ENCODE measurements around the gene TAOK2. TPM values are rescaled to one million over a fixed set of nuclear protein-coding genes. Genes with fewer than 3 reads are reported as not detected.
A peak's percentile ranks its signal among the peaks of the same experiment; 100 is the strongest.
"Not testable (repeated sequence)": the region's sequence is repeated elsewhere in the genome, so short reads cannot be mapped to it uniquely, and the experiment has no call there.

The TAOK2 gene
- total RNA-seq, 1 donor from 2014 or later: 39.7 TPM

- Mint-ChIP-seq H3K27ac (no peak overlapping the region), H3K27me3 (ENCODE audit: insufficient read depth) (peaks cover 9% of the 10 kb centered on the region), H3K4me3 (no peak overlapping the region), H3K36me3 (ENCODE audit: low read depth) (no peaks in the 10 kb centered on the region), H3K4me1 (ENCODE audit: low read depth) (no peaks in the 10 kb centered on the region), H3K9me3 (peaks cover 3% of the 10 kb centered on the region)
- DNase-seq (ENCODE audit: low spot score): no peak
- intact Hi-C loops (cut with micrococcal nuclease): no loop called here
Observed at GRCh38 chr16:29951625-29952365, 21.9 kb upstream of the TAOK2 start.

DNA sequence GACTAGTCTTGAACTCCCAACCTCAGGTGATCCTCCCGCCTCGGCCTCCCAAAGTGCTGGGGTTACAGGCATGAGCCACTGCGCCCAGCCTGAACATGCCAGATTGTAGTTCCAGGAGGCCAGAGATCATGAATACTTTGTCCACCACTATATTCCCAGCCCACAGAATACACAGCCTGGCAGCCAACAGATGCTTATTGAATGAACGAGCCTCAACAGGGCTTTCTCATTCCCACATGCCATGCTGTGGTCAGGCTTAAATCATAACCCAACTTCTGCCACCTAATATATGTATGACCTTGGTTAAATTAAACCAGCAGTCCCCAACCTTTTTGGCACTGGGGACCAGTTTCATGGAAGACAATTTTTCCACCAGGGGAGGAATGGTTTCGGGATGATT, 14.9 kb upstream of the TAOK2 start:
- Mint-ChIP-seq H3K4me1 (ENCODE audit: low read depth) (peaks cover 19% of the 10 kb centered on the region), H3K9me3 (no peaks in the 10 kb centered on the region), H3K27me3 (ENCODE audit: insufficient read depth) (no peaks in the 10 kb centered on the region), H3K27ac (no peak overlapping the region), H3K4me3 (no peak overlapping the region), H3K36me3 (ENCODE audit: low read depth) (peaks cover 3% of the 10 kb centered on the region)
- no peak for DNase-seq (ENCODE audit: low spot score)
- intact Hi-C loops (cut with micrococcal nuclease): no loop called here

- H3K4me1 Mint-ChIP-seq (ENCODE audit: low read depth): peaks cover 19% of the 10 kb centered on the region
- no peaks in the 10 kb centered on the region for H3K27me3 Mint-ChIP-seq (ENCODE audit: insufficient read depth)
- H3K4me3 Mint-ChIP-seq: no peak overlapping the region
- intact Hi-C loops (cut with micrococcal nuclease): no loop called here
- H3K9me3 Mint-ChIP-seq: no peaks in the 10 kb centered on the region
- H3K36me3 Mint-ChIP-seq (ENCODE audit: low read depth): peaks cover 3% of the 10 kb centered on the region
- H3K27ac Mint-ChIP-seq: no peak overlapping the region
- DNase-seq (ENCODE audit: low spot score): no peak
Observed at GRCh38 chr16:29959293-29959692, 14.4 kb upstream of the TAOK2 start.

- H3K4me1 Mint-ChIP-seq (ENCODE audit: low read depth): peaks cover 21% of the 10 kb centered on the region
- not testable (repeated sequence) for H3K36me3 Mint-ChIP-seq (ENCODE audit: low read depth); DNase-seq (ENCODE audit: low spot score); H3K9me3 Mint-ChIP-seq; H3K27me3 Mint-ChIP-seq (ENCODE audit: insufficient read depth); H3K4me3 Mint-ChIP-seq; H3K27ac Mint-ChIP-seq
- intact Hi-C loops (cut with micrococcal nuclease): loop anchor here (2.0 kb wide), 1 partner anchor 61 kb away; no protein-coding TSS in a partner anchor
Observed at GRCh38 chr16:29959821-29960220, 13.8 kb upstream of the TAOK2 start.

GRCh38 chr16:29961127-29961478, 12.6 kb upstream of the TAOK2 start:
- Mint-ChIP-seq H3K4me1 (ENCODE audit: low read depth) (peaks cover 24% of the 10 kb centered on the region), H3K4me3 (peak overlapping the region; percentile 83), H3K9me3 (no peaks in the 10 kb centered on the region), H3K27me3 (ENCODE audit: insufficient read depth) (no peaks in the 10 kb centered on the region), H3K27ac (peak overlapping the region; percentile 77), H3K36me3 (ENCODE audit: low read depth) (peaks cover 7% of the 10 kb centered on the region)
- intact Hi-C loops (cut with micrococcal nuclease): loop anchor here (1.0 to 2.0 kb wide), 3 partner anchors 35 to 60 kb away; partner anchors contain the start of genes INO80E and KCTD13
- DNase-seq (ENCODE audit: low spot score): no peak

DNA sequence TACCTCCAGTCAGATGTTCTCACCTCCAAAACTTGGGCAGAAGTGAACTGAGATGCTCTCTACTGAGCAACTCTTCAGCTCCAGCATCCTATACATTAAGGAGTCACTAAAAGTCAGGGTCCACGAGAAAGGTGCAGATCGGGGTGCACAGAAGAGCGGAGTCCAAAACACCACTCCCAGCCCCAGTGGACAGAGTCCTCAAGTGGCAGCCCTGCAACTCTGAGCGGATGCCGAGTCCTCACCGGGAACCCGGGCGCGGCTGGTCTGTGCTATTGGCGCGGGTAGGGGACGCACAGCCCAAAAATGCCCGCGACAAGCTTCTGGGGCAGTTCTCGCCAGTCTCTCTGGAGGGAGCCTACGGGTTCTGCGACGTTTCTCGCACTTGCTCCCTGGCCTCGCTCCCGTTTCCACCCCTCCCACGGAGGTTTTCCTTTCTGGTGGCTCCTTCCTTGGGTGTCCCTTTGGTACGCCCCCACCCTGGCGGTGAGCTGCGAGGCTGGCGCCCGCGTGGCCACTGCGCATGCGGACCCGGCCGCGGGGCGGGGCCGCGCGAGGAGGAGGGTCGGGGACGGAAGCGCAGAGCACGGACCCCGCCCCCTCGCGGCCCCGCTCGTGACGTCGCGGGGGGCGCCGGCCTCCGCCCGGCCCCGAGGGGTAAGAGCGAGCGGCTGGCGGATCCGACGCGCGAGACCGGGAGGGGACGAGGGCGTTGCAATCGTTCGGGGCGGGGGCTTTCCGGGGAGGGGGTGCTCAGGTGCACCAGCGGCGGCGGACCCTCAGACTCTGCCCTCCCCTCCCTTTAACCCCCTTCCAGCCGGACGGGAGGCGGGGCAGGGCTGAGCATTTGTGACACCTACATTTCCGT, 12.0 kb upstream of the TAOK2 start, which contains the start of gene TMEM219:
TSS of gene TMEM219 (plus strand) at position 601 of the 865 bp plus-strand sequence. CDS start 1,065 bp downstream, outside the sequence.
- Mint-ChIP-seq H3K9me3 (no peaks in the 10 kb centered on the region), H3K36me3 (ENCODE audit: low read depth) (peaks cover 7% of the 10 kb centered on the region), H3K27me3 (ENCODE audit: insufficient read depth) (no peaks in the 10 kb centered on the region), H3K4me1 (ENCODE audit: low read depth) (peaks cover 24% of the 10 kb centered on the region), H3K4me3 (peak within 1 kb of the TSS; percentile 86), H3K27ac (peak within 1 kb of the TSS; percentile 83)
- intact Hi-C loops (cut with micrococcal nuclease): loop anchor here (1.0 to 2.0 kb wide), 6 partner anchors 12 to 98 kb away; partner anchors contain the start of genes ASPHD1, CDIPT, INO80E and KCTD13
- peak; percentile 95 for DNase-seq (ENCODE audit: low spot score)

- Mint-ChIP-seq H3K27me3 (ENCODE audit: insufficient read depth) (no peaks in the 10 kb centered on the region), H3K9me3 (no peaks in the 10 kb centered on the region), H3K36me3 (ENCODE audit: low read depth) (peaks cover 7% of the 10 kb centered on the region), H3K4me1 (ENCODE audit: low read depth) (peaks cover 24% of the 10 kb centered on the region), H3K27ac (peak overlapping the region; percentile 83), H3K4me3 (peak overlapping the region; percentile 86)
- no peak for DNase-seq (ENCODE audit: low spot score)
- intact Hi-C loops (cut with micrococcal nuclease): loop anchor here (1.0 kb wide), 3 partner anchors 11 to 99 kb away; partner anchors contain the start of genes ASPHD1, CDIPT and TAOK2
Observed at GRCh38 chr16:29962344-29962994, 11.2 kb upstream of the TAOK2 start.

DNA sequence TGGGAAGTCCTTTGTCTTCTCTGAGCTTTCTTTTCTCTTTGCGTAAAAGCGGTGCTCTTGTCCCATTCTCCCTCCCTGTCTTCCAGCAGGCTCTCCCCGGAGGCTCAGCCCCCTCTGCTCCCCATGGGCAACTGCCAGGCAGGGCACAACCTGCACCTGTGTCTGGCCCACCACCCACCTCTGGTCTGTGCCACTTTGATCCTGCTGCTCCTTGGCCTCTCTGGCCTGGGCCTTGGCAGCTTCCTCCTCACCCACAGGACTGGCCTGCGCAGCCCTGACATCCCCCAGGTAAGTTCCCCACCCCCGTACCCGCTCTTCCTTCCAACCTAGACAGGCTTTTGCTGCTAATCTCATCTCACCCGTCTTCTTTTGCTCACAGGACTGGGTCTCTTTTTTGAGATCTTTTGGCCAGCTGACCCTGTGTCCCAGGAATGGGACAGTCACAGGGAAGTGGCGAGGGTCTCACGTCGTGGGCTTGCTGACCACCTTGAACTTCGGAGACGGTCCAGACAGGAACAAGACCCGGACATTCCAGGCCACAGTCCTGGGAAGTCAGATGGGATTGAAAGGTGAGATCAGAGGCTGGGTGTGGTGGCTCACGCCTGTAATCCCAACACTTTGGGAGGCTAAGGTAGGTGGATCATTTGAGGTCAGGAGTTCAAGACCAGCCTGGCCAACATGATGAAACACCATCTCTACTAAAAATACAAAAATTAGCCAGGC, 10.5 kb upstream of the TAOK2 start:
- no peak for DNase-seq (ENCODE audit: low spot score)

DNA sequence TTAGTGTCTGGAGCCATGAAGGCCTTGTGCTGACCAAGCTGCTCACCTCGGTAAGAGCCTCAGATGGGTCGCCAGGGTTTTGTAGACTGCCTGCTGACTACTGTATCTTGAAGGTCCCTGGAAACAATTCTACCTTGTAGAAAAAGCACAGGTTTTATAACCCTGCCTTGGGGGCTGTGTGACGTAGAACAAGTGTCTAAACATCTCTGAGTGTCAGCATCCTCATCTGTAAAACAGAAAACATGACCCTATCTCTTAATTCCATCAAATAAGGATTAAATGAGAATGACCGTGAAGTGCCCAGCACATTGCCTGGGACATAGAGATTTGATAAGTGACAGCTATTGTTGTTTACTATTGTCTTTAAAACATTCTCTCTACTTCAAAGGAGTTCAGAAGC, 5.5 kb upstream of the TAOK2 start:
- H3K4me1 Mint-ChIP-seq (ENCODE audit: low read depth): peaks cover 9% of the 10 kb centered on the region
- peaks cover 3% of the 10 kb centered on the region for H3K9me3 Mint-ChIP-seq
- H3K36me3 Mint-ChIP-seq (ENCODE audit: low read depth): peaks cover 27% of the 10 kb centered on the region
- H3K27ac Mint-ChIP-seq: no peak overlapping the region
- intact Hi-C loops (cut with micrococcal nuclease): no loop called here
- no peaks in the 10 kb centered on the region for H3K27me3 Mint-ChIP-seq (ENCODE audit: insufficient read depth)
- DNase-seq (ENCODE audit: low spot score): no peak
- H3K4me3 Mint-ChIP-seq: no peak overlapping the region

More for the DNA sequence above, 10.5 kb upstream of the TAOK2 start:
- Mint-ChIP-seq H3K9me3 (no peaks in the 10 kb centered on the region), H3K27ac (peak overlapping the region; percentile 16), H3K4me3 (peak overlapping the region; percentile 86), H3K36me3 (ENCODE audit: low read depth) (peaks cover 7% of the 10 kb centered on the region), H3K27me3 (ENCODE audit: insufficient read depth) (no peaks in the 10 kb centered on the region), H3K4me1 (ENCODE audit: low read depth) (peaks cover 24% of the 10 kb centered on the region)
- intact Hi-C loops (cut with micrococcal nuclease): no loop called here

- Mint-ChIP-seq H3K27ac (no peak overlapping the region), H3K4me3 (no peak overlapping the region), H3K9me3 (peaks cover 6% of the 10 kb centered on the region), H3K36me3 (ENCODE audit: low read depth) (peaks cover 23% of the 10 kb centered on the region), H3K27me3 (ENCODE audit: insufficient read depth) (no peaks in the 10 kb centered on the region), H3K4me1 (ENCODE audit: low read depth) (peaks cover 25% of the 10 kb centered on the region)
- no peak for DNase-seq (ENCODE audit: low spot score)
- intact Hi-C loops (cut with micrococcal nuclease): loop anchor here (10.0 kb wide), 1 partner anchor 683 kb away; the partner anchor contains the start of genes FBRS and PRR14
Observed at GRCh38 chr16:29971304-29971703, 2.4 kb upstream of the TAOK2 start.

GRCh38 chr16:29972500-29972899, 1.2 kb upstream of the TAOK2 start:
- Mint-ChIP-seq H3K27ac (no peak overlapping the region), H3K9me3 (peaks cover 6% of the 10 kb centered on the region), H3K27me3 (ENCODE audit: insufficient read depth) (no peaks in the 10 kb centered on the region), H3K4me1 (ENCODE audit: low read depth) (peaks cover 36% of the 10 kb centered on the region), H3K36me3 (ENCODE audit: low read depth) (peaks cover 23% of the 10 kb centered on the region), H3K4me3 (no peak overlapping the region)
- no peak for DNase-seq (ENCODE audit: low spot score)
- intact Hi-C loops (cut with micrococcal nuclease): loop anchor here (2.0 to 10.0 kb wide), 2 partner anchors 164 to 682 kb away; partner anchors contain the start of genes FBRS and PRR14

DNA sequence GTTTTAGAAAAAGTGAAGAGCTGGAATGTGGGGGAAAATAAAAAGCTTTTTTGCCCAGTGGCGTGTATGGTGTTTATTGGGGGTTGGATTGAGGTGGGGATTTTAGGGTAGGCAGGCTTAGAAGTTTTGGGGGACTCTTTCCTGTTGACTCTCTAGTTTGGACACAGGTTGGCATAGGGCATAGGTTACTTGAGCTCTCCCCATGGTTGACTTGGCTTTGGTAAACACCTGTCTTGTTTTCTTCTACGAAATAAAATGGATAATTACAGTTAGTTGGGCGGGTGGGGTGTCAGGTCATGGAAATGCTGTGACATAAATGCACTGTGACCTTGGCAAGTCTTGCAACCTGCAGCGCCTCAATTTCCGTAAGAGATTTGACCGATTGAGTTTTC, 680 bp upstream of the TAOK2 start:
- peaks cover 36% of the 10 kb centered on the region for H3K4me1 Mint-ChIP-seq (ENCODE audit: low read depth)

More for the DNA sequence above, 680 bp upstream of the TAOK2 start:
- Mint-ChIP-seq H3K36me3 (ENCODE audit: low read depth) (peaks cover 23% of the 10 kb centered on the region), H3K4me3 (peak overlapping the region; percentile 92), H3K27ac (peak overlapping the region; percentile 90), H3K9me3 (peaks cover 6% of the 10 kb centered on the region), H3K27me3 (ENCODE audit: insufficient read depth) (no peaks in the 10 kb centered on the region)
- no peak for DNase-seq (ENCODE audit: low spot score)
- intact Hi-C loops (cut with micrococcal nuclease): loop anchor here (1.0 to 10.0 kb wide), 8 partner anchors 11 to 682 kb away; partner anchors contain the start of genes ALDOA, ASPHD1, CDIPT and FBRS
